GM19438 (cell line): ENCODE measurements around the gene NLGN1.

Experiments used
- ATAC-seq: cut with Tn5 transposase; IDR thresholded peaks from one replicate; pipeline ENCODE4 v1.9.1; 2021; ENCODE audit warnings: low read depth; ENCODE audit not compliant: unreplicated experiment

NLGN1 gene

DNA sequence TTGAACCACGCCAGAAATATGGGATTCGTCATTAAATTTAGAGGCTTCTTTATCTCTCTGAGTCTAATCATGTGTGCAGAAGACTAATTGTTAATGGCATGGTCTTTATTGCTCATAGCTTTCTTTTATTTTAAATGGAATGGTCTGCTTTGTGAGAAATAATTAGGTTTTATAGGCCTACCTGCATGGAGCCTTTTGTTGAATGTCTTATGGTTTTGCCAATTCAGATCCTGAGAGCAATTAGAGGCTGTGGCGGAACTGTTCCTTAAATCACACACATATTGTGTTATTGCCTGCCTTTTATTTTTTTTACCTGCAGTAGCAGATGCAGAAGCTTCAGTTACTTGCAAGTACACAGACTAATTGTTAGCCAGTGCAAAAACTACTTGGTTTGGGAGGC is 306.2 kb downstream of the NLGN1 start:
- ATAC-seq, result no peak

DNA sequence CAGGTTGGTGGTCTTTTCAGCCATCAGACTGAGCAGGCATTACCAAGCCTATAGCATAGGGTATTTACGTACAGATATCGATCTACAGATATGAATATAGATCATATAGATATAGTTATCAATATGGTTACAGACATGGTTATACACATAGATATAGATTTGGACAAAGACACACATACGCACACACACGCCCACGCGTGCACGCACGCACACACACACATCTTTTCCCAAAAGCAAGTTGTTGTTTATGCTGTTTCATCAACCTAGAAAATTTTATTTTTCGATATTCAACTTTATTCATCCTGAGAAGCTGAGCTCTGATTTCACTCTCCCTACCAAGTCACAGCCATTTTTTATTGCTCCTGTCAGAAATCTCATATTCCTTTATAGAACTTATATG is 309.1 kb downstream of the NLGN1 start:
- ATAC-seq, result no peak

DNA sequence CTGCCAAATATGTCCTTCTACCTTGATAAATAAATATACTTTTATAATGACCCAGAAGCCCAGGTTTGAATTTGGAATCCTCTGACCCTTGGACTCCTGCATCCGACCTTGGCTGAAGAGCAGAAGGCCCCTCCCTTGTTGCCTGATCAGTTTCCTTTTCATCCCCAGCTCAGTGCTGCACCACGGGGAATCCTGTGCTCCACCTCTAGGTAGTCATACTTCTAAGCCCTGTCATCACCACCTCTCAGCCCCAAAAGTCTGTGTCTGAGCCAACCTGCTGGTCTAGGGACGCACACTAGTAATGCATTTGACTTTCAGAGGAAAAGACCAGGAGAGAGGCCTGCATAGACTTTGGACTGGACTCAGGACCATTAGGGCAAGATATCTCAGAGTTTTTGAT is 310.6 kb downstream of the NLGN1 start:
- no peak for ATAC-seq

DNA sequence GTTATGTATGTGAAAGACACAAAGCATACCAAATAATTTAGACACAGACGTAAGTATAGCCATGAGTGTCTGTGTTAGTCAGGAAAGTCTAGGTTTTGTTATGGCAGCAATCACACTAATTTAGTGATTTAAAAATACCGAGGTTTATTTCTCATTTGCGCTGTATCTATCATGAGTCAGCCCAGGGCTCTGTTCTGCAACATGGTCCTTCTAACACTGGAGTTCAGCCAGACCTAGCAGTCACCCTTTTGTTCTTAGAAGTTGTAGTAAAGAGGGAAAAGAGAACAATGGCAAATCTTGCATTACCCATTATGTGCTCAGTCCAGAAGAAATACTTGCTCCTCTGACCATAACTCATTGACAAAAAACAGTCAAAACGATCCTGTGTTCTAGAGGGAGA is 311.5 kb downstream of the NLGN1 start:
- ATAC-seq, result no peak

DNA sequence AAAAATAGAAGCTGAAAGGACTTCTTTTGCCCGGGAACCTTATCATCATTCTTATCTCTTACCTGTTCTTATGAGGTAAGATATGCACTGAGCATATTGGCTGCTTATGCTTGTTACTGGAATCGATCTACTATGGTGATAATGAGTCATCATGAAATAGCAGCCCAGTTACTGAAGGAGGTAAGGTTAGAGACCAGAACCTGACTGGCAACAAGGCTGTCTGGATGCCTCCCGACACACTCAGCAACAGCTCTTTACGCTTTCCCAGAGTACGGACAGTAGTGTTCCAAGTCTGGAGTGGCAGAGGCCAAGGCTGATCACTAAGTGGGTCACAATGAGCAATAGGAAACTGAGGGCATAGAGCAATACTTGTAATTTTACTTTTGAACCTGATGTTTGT is 314.1 kb downstream of the NLGN1 start:
- ATAC-seq, result no peak

DNA sequence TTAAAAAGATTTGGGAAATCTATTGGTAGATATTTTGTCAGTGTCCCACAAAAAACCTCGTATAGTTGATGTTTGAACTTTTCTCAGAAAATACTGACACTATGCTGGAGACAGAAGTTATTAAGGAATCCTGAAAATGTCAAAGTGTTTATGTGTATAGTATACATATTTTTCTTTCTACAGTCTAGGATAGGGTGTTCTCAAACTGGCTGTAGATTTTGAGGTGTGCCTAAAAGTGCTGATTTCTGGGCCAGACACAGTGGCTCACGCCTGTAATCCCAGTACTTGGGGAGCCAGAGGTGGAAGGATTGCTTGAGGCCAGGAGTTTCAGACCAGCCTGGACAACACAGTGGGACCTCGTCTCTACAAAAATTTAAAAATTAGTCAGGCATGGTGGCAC is 322.0 kb downstream of the NLGN1 start:
- no peak for ATAC-seq

DNA sequence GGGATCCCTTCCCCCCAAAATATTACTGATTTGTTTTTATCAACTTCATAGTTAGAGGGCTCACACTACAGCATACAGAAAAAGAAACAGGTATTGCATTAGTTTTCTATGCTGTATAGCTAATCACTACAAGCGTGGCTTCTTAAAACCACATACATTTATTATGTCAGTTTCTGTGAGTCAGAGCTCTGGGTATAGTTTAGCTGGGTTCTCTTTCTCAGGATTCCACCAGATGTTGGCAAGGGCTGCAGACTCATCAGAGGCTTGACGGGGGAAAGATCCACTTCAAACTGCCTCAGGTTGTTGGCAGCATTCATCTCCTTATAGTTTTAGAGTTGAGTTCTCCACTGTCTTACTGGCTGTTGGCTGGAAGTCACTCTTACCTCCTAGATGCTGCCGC is 328.0 kb downstream of the NLGN1 start:
- ATAC-seq, result no peak

DNA sequence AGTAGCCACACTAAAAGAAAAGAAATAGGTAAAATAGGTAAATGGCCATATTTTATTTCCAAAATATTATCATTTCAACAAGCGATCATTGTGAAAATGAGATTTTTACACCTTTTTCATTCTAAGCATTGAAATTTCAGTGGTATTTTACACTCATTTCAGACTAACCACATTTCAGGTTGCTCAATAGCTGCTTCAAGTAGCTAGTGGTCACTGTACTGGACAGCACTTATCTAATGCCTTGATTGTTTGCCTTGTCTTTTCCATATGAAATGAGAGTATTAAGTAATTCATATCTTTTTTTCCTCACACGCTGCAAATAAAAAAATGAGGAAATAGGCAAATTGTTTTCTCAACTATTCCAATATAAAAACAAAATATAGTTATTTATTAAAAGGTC is 332.8 kb downstream of the NLGN1 start:
- no peak for ATAC-seq

DNA sequence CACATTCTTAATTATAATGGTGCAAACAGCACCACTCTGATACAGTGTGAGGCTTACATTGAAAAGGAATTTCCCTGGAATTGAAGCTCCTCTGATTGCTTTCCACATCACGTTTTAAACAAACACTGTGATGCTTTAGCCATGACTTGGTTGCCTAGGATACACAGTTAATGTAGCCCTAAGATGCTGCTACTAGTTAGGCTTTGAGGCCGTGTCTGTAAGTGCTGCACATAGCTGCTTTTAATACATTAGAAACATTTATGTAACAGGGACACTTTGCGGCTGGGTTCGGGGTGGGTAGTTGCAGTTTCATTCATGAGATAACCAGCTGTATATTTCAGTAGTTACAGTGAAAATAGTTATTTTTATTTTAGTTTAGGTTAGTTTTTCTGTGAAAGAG is 334.7 kb downstream of the NLGN1 start:
- ATAC-seq, result no peak

DNA sequence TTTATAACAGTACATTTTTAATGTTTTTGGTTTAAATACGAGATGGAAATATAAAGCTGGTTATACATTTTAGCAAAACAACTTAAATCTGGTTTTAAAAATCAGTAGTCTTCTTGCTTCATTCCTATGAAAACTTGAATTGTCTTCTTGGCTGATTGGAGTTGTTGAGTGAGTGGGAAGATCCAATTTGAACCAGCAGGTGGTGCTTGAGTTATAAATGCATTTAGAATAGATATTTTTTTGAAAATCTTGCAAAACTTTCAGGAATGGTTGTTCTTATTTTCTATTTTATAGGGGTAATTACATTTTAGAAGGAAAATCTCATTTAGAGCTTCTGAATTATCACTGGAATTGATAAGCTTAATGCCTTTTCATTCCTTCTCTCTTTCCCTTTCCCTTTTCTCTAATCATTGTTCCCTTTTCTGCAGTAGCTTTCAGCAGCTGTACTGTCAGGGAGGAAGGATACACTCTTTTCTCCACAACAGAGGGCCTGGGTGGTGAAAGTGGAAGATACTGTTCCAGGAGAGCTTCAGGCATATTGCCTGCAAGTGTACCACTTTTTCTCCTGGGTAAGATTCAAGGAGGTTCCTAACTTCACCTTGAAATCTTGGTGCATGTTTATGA is 335.6 kb downstream of the NLGN1 start:
- no peak for ATAC-seq

DNA sequence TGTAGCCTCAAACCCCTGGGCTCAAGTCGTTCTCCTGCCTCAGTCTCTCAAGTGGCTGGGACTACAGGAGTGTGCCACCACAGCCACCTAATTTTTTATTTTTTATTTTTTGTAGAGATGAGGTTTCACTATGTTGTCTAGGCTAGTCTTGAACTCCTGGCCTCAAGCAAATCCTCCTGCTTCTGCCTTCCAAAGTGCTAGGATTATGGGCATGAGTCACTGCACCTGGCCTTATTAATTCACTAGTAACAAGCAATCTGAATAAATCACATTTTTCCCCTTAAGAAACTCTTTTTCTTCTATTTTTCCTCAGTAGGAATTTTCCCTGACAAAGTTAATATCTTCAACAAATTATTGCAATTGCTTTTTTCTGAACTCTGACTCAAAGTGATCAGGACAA is 336.9 kb downstream of the NLGN1 start:
- ATAC-seq, result no peak

DNA sequence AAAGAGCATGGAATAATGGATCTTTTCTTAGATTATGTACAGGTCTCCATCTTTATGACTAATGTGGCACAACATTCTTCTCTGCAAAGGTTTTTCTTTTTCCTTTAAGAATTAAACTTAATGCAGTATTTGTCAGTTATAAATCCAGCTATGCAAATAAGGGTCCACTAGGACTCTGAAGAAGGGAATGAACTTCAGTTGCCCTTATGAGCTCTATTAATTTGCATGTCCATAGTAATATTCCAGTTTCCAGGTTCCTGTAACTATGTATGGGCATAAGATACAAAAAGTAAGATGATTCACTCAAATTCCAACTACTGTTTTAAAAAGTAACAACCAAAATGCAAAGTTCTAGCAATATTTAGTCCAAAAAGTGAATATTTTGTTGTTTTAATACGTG is 337.4 kb downstream of the NLGN1 start:
- ATAC-seq, result no peak

DNA sequence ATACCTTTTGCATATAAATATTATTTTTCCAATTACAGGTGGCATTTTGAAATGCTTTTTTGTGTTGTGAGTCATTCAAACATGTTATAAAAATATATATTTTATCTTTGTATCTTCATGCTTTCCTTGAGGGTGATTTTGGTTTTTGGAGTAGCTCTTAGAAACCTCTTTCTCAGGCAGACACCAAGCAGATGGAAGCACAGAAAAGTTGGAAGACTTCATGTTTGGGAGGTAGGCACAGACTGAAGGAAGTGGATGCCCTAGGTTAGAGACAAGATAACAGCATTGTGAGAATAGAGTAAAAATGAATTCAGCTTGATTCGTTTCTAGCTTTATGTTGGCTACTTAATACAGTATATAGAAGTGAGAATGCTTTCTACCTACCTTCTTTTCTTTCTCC is 338.3 kb downstream of the NLGN1 start:
- no peak for ATAC-seq

DNA sequence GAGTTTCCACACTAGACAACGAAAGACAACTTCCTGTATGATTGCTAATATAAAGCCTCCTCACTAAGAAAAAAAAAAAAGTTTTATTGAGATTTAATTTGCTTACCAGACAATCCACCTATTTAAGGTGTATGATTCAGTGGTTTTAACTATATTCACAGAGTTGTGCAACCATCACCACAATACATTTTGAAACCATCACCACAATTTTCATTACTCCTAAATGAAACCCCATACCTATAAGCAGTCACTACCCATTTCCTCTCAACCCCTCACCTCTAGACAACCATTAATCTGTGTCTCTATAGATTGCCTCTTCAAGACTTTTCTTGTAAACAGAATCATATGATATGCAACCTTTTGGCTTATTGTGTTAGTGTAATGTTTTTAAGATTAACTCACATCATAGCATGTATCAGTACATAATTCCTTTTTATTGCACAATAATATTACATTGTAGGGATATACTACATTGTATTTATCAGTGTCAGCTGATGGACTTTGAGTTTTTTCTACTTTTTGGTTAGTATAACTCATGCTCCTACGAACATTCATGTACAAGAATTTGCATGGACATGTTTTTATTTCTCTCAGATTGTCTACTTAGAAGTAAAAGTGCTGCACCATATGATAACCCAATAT is 339.7 kb downstream of the NLGN1 start:
- no peak for ATAC-seq

DNA sequence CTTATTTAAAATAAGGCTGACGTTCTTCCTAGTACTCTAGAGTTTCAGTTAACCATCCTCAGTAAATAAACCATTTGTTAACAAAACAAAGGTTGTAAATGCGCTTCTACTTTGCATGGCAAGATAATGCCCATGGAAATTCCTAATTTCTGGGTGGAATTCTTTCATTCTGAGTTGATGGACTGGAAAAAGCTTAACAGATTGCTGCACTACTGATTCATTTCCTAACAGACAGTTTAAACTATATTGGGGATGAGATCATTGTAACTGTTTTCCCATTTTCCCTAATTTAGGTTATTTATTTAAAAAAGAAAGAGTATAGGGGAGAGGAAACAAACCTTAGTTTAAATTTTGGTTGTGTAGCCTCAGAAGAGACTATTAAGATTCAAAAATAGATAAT is 342.2 kb downstream of the NLGN1 start:
- no peak for ATAC-seq

DNA sequence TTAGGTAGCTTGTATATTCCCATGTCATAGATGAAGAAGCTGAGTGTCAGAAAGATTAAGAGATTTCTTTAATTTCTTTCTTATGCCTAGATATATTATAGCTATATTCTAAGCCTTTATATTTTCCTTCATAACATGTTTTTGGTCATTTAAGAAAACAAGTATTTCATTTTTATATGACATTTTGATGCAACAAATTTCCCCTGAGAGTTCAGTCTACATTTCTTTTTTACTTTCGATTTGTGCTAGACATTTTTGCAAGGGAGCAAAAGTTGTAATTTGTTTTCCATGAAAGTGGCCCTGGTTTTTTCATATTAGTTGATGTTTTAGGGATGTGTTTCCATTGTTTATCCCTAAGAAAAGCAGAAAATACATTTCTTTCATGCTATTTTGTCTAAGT is 344.9 kb downstream of the NLGN1 start:
- no peak for ATAC-seq

DNA sequence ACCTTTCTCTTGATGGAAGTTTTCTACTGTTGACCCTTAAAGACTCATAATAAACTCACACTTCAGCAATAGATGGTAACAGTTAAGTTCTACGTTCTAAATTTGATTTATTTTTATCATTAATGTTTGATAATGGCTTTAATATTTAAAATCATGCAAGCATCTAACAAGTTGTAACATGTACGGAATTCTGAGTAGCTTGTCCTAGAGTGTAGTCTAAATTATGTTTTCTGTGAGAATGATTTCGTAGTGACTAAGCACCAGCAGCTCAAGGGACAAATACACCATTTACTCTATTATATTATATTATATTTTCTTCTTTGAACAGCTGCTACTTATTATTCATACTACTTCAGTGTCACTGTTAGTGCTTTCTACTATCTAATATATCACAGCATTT is 345.6 kb downstream of the NLGN1 start:
- ATAC-seq, result no peak

DNA sequence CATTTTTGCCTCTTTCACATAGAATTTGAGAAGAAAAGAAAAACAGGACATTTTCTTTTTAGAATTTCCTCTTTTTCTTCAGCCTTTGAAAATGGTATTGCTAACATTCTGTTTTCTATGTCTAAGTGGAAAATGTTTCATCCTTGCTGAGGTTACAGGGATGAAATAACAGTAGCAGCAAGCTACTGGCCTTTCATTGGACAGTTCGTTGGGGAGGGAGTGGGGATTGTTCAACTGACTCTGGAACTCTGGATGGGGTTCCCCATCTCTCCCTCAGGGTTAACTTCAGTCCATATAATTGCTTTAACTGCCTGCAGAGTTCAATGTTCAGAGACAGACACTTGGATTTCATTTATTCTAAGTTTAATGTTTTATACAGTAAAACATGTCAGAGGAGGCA is 346.0 kb downstream of the NLGN1 start:
- no peak for ATAC-seq

DNA sequence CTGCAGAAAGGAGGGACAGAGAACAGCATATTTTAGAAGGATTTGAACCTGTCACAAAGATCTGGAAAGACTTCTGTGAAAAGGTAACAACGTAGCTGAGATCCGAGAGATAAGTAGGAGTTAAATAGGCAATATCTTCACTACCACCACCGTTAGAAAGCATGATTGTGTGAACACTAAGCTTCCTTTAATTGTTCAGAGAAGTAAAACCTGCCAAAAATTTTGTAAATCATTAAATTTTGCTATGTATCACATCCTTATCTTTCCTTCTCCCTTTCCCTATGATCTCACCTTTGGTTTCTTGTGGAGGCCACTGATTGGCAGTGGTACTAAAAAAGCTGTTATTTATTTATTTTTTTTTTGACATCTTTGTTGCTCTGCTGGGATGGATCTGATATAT is 346.9 kb downstream of the NLGN1 start:
- ATAC-seq, result no peak

DNA sequence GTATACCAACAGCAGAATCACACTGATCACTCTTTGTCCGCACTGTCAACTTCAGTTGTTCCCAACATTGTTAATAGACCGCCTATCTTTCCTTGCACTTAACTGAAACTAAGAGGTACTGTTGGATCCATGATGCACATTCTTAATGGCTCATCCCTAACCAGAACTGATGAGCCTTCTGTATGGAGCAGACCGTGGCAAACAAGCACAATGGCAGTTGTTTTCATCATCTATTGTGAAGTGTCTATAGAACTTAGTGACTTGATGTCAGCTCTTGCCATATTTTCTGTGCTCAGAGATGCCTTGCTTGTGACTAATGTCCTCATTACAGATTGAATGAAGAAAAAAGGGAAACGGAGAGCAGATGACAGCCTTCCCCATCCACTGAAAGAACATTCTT is 347.4 kb downstream of the NLGN1 start:
- ATAC-seq, result no peak

DNA sequence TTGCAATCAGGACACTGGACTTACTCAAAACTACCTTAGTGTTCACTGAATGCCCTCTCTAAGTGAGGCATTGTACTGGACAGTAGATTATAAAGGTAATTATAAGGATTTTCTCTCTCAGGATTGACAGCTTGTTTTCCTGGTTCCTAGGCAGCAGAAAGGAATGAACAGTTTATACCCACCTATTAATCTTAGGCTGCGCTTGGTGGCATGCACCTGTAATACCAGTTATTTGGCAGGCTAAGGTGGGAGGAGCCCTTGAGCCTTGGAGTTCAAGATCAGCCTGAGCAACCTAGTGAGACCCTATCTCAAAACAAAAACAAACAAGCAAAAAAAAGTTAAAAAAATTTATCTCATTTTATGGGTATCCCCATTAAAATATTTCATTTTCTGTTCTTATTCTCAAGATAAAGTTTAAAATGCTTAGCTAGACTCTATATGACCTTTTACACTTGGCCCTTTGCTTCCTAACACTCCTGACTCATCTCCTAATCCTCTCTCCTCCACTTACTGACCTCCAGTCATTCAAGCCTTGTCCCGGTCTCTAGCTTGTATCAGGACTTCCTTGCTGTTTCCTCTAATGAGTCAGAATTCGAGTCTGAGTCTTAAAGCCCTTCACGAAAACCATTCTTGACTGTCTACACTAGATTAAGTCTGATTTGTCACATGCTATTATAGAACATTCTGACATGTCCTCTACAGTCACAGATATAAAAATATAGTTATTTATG is 348.6 kb downstream of the NLGN1 start:
- ATAC-seq, result no peak

DNA sequence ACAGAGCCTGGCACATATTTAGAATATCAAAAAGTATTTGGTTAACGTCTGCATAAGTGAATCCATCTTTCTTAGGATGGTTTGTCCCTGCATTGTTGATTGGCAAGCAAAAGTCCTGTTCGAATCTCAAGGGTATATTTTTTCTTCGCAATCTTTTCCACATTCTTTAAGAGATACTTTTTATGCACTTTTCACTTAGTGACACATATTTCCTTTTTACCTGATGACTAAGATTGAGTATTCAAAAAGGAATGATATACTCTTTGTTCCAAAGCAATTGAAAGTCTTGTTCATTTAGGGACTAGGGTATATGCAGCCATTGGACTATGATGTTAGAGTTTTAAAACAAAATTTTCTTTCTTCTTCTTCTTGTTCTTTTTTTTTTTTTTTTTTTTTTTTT is 349.9 kb downstream of the NLGN1 start:
- ATAC-seq, result no peak
